GM18951 (cell line): ENCODE data around the gene FOXI2.

Experiments
- POLR2A ChIP-seq: IDR thresholded peaks from 4 replicates; pipeline ENCODE4 v1.6.1; 2011; ENCODE audit warnings: mild to moderate bottlenecking; ENCODE audit not compliant: insufficient read length, insufficient read depth; ENCODE audit errors: extremely low read depth
- in situ Hi-C: fragments of 300-500 bp; cut with MboI; formaldehyde crosslinking; loops from one replicate; pipeline ENCODE4 v1.12.0; 2022; ENCODE audit warnings: low sequenced_read_pairs, mixed read lengths, inconsistent platforms; ENCODE audit not compliant: unreplicated experiment

The FOXI2 gene

GRCh38 chr10:127735156-127735555, 1.8 kb upstream of the FOXI2 start:
- in situ Hi-C loops = no loop called here
- TF ChIP-seq POLR2A = no peak

- in situ Hi-C loops = no loop called here
- TF ChIP-seq POLR2A = no peak
Observed at GRCh38 chr10:127735723-127736221, 1.2 kb upstream of the FOXI2 start.

- in situ Hi-C loops = no loop called here
- no peak for TF ChIP-seq POLR2A
Observed at GRCh38 chr10:127736222-127736914, 617 bp upstream of the FOXI2 start.

GRCh38 chr10:127737563-127738511, 852 bp downstream of the FOXI2 start:
- in situ Hi-C loops = no loop called here
- no peak for TF ChIP-seq POLR2A

- no peak for TF ChIP-seq POLR2A
- in situ Hi-C loops = no loop called here
Observed at GRCh38 chr10:127738512-127739424, 1.8 kb downstream of the FOXI2 start.

- no peak for TF ChIP-seq POLR2A
- in situ Hi-C loops = no loop called here
Observed at GRCh38 chr10:127739908-127740307, 2.9 kb downstream of the FOXI2 start.

GRCh38 chr10:127740596-127740995, 3.6 kb downstream of the FOXI2 start:
- in situ Hi-C loops = no loop called here
- no peak for TF ChIP-seq POLR2A

- in situ Hi-C loops = no loop called here
Observed at GRCh38 chr10:127743205-127743604, 6.2 kb downstream of the FOXI2 start.

GRCh38 chr10:127744956-127745355, 8.0 kb downstream of the FOXI2 start:
- in situ Hi-C loops = no loop called here
- no peak for TF ChIP-seq POLR2A

More at GRCh38 chr10:127743205-127743604, 6.2 kb downstream of the FOXI2 start:
- no peak for TF ChIP-seq POLR2A

GRCh38 chr10:127745861-127746260, 8.9 kb downstream of the FOXI2 start:
- in situ Hi-C loops = no loop called here
- no peak for TF ChIP-seq POLR2A

GRCh38 chr10:127755753-127756152, 18.8 kb downstream of the FOXI2 start:
- in situ Hi-C loops = no loop called here
- TF ChIP-seq POLR2A = no peak

GRCh38 chr10:127756264-127756663, 19.3 kb downstream of the FOXI2 start:
- no peak for TF ChIP-seq POLR2A
- in situ Hi-C loops = no loop called here

- in situ Hi-C loops = no loop called here
- TF ChIP-seq POLR2A = no peak
Observed at GRCh38 chr10:127757033-127757432, 20.0 kb downstream of the FOXI2 start.

GRCh38 chr10:127759276-127759675, 22.3 kb downstream of the FOXI2 start:
- no peak for TF ChIP-seq POLR2A
- in situ Hi-C loops = no loop called here
